HG03378 (cell line): ENCODE measurements around the gene PI4K2A.
A peak's percentile ranks its signal among the peaks of the same experiment; 100 is the strongest.

Experiments
- ATAC-seq: cut with Tn5 transposase; IDR thresholded peaks from one replicate; pipeline ENCODE4 v1.9.1; 2021; ENCODE audit warnings: mild to moderate bottlenecking, moderate library complexity; ENCODE audit not compliant: unreplicated experiment

The PI4K2A gene

DNA sequence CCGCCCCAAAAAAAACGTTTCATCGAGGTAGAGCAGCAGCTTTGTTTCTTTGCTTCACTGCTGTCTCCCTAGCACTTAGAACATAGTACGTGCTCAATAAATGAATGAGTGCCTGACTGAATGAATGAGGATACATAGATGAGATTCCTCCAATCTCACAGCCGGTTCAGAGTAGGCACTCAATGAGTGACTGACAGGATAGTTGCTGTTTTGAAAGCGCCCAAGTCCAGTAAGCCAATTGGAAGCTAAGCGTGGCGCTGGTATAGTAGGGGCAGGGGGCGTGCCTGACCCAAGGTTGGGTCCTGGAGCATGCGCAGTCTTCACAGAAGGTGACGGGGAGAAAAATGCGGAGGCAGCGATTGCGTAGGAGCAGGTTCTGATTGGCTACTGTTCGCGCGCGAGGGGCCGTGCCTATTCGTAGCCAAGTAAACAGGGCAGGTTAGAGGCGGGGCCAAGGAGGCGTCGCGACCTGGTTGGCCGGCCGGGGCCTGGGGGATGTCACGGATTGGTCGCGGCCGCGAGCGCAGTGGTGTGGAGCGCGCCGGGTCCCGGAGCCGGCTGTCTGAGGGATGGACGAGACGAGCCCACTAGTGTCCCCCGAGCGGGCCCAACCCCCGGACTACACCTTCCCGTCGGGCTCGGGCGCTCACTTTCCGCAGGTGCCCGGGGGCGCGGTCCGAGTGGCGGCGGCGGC is at the start of gene PI4K2A:
TSS of gene PI4K2A (plus strand) at position 498 of the 694 bp plus-strand sequence. CDS start at position 570, 72 bp downstream.
- ATAC-seq: peak; percentile 93

DNA sequence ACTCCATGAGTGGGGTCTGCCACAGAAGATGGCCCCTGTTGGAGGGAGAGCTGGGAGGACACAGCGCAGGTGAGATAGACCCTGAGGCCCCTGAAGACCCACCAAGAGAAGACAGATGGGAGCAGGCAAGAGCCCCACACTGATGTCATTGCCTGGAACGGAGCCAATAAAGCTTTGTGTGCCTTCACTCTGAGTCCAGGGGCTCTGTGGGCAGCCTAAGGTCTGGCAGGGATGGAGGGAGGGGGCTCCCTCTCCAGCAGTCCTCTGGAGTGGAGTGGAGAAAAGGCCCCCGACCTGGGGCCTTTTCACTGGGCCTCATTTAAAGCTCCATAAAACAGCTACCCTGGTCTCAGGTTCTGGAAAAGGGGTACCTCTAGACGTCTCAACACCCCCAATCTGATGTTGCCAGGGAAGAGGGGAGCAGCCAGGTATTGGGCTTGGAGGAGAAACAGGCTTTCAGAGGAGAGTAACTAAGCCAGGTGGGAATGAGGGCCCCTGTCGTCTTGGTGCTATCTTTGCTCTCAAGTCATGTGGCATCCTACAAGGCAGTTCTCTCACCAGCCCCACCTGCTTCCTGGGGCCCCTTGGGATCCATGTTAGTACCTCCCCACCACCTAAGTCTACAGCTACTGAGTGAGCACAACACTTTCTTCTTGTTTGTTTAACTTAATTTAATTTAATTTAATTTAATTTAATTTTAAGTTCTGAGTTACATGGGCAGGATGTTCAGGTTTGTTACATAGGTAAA is 49.5 kb upstream of the PI4K2A start:
- ATAC-seq: no peak

DNA sequence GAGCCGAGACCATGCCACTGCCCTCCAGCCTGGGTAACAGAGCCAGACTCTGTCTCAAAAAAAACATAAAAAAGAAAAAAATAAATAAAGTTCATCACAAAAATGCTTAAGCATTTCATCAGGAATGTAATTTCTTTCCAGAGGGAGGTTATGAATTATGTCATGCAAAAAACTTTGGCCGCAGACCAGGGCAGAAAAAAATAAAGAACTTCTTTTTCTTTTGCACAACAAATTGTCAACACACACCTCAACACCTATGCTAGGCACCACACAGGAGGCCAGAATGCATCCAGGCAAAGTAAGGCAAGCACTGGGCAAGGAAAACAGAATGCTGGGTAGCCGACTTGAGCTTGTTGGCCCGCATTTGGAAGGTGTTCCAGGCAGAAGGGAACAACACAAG is 47.0 kb upstream of the PI4K2A start:
- ATAC-seq: no peak

DNA sequence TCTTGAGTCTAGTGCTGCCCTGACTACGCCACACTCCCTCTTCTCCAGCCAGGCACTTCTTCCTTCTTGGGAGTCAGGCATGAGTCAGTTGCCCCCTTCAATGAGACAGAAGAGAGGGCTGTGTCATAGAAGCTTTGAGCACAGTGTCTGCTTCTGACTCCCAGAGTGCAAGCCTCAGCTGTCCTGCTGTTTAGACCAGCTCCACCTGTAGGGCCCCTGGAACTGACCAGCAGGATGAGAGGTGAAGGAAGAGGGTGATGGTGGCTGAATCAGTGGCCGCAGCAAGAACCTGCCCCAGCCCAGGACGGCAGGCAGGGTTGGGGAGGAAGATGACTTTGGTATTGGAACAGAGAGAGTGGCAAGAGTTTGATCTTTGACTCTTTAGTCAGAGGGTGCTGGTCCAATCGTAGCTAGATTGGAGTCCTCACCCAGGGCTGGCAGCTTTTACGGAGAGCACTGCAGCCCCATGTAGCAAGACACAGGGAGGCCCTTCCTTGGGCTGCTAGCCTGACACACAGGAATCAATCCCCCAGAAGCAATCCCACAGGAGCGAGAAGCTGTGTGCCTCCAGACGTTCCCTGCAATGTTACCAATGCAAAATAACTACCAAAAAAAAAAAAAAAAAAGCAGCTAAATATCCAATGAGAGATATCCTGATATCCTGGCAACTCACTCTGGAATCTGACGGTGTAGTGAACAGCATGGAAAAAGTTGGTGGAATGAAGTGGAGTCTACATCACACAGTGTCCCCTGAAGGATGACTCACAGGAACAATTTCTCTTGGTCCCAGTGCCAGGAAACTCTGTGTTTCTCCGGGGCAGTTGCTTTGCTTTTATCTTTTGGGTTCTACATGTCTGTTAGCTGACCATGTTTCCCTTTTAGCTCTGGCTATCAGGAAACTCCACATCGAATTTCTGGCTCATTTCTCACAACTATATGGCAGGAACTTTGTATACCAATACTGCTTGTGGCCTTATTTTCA is 44.1 kb upstream of the PI4K2A start:
- no peak for ATAC-seq

DNA sequence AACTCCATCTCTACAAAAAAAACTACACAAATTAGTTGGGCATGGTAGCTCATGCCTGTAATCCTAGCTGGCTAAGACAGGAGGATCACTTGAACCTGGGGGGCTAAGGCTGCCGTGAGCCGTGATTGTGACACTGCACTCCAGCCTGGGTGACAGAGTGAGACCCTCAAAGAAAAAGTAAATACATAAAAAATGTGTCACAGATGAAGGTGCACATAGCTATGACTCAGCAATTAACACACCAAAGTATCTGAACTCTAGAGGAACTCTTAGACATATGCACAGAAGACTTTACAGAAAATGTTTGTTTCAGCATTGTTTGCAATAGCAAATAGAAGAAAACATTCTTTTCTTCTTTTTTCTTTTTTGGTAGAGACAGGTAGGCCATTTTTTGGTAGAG is 42.7 kb upstream of the PI4K2A start:
- no peak for ATAC-seq

DNA sequence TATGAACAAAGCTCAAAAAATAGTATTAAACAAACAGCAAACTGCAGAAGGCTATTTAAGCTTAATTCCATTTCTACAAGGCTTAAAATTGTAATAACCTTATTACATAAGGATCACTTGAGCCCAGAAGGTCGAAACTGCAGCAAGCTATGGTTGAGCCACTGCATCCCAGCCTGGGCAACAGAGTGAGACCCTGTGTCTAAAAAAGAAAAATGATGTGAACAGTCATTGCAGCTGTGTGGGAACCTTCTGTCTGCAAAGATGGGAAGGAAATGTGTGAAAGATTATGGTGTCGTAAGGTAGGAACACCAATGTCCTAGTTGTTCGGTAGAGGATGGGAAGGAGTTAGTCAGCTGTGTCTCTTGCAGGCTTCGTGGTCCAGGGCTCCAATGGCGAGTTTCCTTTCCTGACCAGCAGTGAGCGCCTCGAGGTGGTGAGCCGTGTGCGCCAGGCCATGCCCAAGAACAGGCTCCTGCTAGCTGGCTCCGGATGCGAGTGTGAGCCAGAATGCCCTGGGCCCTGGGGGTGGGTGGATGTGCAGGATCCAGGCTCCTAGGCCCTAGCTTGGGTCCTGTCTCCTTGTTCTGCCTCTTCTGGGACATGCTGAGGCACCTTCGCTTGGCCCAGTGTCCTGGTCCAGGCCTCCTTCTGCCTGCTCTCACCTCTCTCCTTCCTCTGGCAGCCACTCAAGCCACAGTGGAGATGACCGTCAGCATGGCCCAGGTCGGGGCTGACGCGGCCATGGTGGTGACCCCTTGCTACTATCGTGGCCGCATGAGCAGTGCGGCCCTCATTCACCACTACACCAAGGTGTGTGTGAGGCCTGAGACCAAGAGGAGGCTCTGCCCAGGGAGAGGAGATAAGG is 41.8 kb upstream of the PI4K2A start:
- ATAC-seq: no peak

DNA sequence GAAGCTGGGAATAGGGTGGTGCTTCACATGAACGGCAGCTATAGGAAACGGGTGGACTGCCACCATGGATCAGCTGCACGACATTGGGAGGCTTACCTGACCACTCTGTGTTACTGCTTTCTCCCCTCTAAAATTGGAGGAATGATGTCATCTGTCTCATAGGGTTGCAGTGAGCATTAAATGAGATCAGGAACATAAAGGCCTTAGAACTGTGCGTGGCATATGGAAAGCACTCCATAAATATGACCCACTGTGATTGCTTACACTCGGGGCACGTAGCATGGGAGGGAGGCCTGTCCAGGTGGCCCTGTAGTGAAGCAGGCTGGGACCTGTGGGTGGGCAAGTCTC is 41.2 kb upstream of the PI4K2A start:
- ATAC-seq: no peak

DNA sequence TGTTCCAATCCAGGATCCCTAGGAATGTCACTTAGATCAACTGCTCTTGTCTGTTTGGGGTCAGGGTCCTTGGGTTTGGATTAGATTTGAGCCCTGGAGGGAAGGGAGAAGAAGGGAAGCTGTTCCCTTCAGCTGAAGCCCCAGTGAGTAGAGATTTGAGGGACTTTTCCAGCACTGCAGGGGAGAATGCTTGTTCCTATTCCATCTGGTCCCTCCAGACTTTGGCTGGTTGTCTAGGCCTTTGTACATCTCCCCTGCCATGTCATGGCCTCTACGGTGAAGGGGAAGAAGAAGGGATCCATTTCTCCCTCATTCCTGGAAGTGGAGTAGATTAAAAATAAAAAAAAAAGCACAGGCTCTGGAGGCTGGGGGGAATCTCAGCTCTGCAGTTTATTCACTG is 39.9 kb upstream of the PI4K2A start:
- ATAC-seq: no peak

DNA sequence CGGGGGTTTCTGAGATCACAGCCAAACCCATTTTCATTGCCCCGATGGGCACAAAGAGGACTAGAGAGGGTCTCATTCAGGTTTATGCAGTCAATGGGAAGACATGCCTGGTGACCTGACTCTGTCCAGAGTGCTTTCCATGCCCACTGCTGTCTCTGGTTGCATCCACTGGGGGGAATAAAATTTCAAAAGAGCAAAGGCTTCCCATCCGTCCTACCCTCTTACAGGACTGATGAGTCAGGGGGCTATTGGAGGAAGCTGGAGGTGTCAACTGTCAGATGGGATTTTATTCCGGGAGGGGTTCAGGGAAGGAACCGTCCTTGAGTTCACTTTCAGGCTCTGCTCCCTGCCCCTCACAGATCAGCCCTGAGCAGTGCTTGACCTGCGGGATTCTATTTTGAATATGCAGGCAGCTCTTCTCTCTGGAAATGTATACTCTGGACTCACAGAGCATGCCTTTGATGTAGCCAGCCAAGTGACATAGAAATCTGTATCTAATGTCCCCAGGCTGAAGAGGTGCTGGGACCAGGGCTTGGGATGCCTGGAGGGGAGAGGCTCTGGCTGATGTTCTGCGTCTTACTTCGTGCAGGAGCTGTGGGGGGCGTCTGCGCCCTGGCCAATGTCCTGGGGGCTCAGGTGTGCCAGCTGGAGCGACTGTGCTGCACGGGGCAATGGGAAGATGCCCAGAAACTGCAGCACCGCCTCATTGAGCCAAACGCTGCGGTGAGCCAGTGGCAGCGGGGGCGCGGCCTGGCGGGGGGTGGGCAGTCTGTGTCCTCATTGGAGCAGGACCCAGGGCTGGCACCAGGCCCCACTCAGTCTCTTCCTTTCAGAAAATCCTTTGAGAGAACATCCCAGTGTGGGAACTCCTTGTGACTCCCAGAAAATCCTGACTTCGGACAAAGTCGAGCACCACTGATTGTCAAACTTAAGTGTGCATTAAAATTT is 38.9 kb upstream of the PI4K2A start:
- no peak for ATAC-seq

DNA sequence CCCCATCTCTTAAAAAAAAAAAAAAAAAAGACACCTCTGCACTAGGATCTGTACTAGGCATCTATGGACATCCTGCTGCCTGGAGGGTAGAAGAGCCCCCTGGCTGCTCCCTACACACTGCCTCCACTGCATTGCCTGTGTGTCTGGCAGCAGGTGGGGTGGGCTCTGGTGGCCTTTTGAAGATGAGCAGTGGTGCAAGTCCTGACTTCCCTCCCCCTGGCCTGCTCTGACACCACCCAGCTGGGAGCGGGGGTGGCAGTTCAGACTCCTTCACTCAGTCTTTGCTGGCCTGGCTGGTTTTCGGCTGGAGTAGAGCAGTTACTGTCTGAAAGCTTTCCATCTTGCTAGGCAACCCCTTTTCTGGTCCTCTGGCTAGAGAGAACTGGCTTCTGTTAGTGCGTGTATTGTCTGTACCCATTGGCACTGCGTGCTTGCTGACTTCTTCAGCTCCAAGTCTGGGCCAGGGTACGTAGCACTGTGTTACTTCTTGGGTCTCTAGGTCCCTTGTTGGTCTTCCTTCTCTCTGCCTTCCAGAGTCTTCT is 33.3 kb upstream of the PI4K2A start:
- no peak for ATAC-seq

DNA sequence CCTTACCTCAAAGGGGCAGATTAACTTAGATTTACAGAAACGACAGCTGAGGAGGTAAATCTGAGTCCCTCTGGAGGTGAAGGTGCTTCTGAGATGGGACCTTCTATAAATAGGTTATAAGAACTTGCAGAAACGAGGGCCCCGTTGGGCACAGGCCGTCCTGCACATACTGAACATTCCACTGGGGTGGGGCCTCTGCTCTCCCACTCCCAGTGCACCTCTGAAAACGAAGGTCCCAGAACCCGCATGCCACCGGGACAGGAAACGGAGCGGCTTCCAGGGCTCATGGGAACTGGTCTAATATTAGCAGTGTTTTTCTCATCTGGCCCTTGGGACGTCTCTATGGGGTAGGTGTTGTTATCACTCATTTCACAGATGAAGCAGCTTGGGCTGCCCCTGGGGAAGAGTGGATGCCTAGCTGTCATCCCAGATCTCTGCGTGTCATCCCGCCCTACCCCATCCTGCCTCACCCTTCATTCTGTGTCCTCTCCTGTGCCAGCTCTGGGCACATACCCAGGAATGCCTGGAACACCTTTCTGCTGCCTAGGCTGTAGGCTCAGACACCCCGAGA is 31.4 kb upstream of the PI4K2A start:
- ATAC-seq: no peak

DNA sequence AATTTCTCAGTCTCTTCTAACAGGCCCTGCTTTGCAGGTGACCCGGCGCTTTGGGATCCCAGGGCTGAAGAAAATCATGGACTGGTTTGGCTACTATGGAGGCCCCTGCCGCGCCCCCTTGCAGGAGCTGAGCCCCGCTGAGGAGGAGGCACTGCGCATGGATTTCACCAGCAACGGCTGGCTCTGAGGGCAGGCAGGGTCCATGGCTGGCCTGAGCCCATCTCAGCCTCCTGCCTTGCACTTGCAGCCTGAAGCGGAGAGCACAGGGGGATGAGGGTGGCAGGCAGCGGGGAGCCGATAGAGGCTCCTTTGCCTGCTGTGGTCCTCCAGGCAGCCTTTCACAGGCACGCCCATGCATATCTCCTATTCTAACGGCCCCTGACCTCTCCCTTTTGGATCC is 29.0 kb upstream of the PI4K2A start:
- no peak for ATAC-seq

DNA sequence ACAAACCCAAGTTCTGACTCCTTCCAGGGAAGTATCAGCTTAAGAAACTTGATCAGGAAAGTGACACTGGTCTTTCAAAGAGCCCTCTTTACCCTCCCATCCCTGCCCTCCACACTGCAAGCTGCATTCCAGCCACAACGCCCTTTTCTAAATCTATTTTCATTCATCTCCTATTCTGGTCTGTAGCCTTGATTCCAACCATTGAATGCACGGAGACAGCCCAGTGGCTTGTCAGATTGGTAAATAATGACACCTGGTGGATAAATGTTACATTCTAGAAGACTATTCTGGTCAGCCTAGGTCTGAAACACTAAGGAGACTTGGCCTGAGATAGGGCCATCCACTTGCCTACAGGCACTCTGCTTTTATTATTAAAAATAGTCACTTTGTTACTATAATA is 28.1 kb upstream of the PI4K2A start:
- no peak for ATAC-seq

DNA sequence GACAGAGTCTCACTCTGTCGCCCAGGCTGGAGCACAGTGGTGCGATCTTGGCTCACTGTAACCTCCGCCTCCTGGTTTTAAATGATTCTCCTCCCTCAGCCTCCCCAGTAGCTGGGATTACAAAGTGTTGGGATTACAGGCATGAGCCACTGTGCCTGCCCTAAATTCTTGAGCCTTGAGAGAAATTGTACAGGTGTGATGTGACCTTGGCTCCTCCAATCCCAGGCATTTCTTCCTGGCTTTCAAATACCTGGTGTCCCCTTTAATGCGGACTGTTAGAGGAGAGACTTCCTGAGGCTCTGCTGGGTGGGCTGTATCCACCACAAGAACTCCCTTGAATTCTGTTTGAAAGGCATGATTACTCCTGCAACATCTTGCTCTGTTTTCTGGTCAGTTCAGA is 22.2 kb upstream of the PI4K2A start:
- ATAC-seq: no peak

DNA sequence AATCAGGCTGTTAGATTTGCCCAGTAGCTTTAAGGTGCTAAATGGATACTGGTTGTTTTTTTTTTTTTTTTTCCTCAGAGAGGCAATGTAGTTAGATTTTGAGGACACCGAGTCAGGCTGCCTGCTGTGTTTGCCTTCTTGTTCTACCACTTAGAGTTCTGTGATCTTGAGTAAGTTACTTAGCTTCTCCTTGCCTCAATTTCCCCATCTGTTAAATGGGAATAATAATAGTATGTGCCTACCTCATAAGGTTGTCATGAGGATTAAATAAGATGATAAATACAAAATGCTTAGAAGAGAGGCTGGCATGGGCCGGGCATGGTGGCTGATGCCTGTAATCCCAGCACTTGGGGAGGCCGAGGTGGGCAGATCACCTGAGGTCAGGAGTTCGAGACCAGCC is 21.7 kb upstream of the PI4K2A start:
- ATAC-seq: no peak

DNA sequence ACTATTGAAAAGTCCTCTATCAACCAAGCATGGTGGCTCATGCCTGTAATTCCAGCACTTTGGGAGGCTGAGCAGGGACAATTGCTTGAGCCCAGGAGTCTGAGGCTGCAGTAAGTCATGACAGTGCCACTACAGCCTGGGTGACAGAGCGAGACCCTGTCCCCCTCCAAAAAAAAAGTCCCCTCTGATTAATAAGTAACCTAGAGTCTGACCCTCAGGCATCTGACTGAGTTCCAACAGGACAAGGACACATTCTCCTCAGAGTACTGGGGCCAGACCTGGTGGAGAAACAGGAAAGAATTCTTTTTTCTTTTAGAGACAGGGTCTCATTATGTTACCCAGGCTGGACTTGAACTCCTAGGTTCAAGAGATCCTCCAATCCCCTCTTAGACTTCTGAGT is 17.2 kb upstream of the PI4K2A start:
- no peak for ATAC-seq

DNA sequence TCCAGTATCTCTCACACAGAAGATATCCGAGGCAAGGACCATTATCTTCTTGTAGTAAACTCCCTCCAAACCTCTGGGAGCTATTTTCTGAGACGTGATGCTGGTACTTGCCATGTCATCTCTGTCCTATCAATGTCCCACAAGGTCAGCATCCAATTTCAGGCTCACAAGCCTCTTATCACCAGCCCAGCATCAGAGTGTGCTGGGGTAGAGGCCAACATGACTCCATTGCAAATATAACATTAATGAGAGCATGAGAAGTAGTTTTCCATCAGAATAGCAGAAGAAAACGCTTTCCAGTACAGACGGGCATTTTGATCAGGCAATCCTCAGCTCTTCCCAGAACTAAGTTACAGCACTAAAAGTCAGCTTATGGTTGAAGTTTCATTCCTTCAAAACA is 12.7 kb upstream of the PI4K2A start:
- no peak for ATAC-seq

DNA sequence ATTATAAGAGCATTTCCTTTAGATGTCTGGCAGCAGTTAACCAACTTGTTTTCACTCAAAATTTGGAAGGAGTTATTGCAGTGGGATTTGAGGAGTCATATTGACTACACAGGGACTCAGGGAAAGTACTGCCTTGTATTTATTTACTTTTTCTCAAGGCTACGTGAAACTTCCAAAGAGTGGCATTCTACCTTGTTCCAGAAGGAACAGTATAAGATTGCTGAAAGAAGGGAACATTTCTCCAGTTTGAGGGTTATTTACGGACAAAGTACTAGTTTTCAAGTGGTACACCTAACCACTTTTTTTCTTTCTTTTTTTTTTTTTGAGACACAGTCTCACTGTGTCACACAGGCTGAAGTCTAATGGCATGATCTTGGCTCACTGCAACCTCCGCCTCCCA is 12.2 kb upstream of the PI4K2A start:
- no peak for ATAC-seq

DNA sequence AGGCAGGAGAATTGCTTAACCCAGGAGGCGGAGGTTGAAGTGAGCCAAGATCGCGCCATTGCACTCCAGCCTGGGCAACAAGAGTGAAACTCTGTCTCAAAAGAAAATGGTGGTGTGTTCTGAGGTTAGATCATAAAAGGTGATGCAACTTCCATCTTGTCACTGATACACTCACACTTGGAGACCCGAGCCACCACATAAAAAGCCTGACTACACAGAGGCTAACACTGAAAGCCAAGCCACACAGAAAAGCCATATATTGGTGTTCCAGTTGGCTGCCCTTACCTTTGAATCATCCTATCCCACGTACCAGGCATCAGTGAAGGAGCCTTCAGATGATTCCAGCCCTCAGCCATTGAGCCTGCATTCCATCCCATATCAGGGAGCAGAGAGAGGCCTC is 11.2 kb upstream of the PI4K2A start:
- ATAC-seq: no peak
